Thymus (tissue), 11 donors: ENCODE results near the gene RNF41. TPM values are rescaled to one million over a fixed set of nuclear protein-coding genes. Genes with fewer than 3 reads are reported as not detected.

Source experiments
- DNase-seq, 9 donors: peaks; one replicate each; pipeline ENCODE4 v3.0.0-alpha.2; 2013; ENCODE audit warnings: low spot score in 9 of 9, low read depth in 6 of 9, missing footprints in 1 of 9
- H3K27ac ChIP-seq, 2 donors: one replicate each; pipeline ENCODE4 v1.5.1; 2013; ENCODE audit warnings: control low read depth in 1 of 2, low read depth in 1 of 2, low read length in 1 of 2, mild to moderate bottlenecking in 1 of 2, moderate library complexity in 1 of 2
- H3K27me3 ChIP-seq, 2 donors: one replicate each; pipeline ENCODE4 v1.5.1; 2013; ENCODE audit warnings: low read length in 1 of 2; ENCODE audit not compliant: control insufficient read depth in 2 of 2, insufficient read depth in 1 of 2
- H3K36me3 ChIP-seq, 2 donors: one replicate each; pipeline ENCODE4 v1.5.1; 2013; ENCODE audit warnings: low read length in 1 of 2, mild to moderate bottlenecking in 1 of 2, moderate library complexity in 1 of 2; ENCODE audit not compliant: control insufficient read depth in 2 of 2, insufficient read depth in 2 of 2
- H3K4me1 ChIP-seq, 2 donors: one replicate each; pipeline ENCODE4 v1.5.1; 2013; ENCODE audit warnings: low read length in 2 of 2; ENCODE audit not compliant: control insufficient read depth in 2 of 2, insufficient read depth in 2 of 2
- H3K4me3 ChIP-seq, 2 donors: one replicate each; pipeline ENCODE4 v1.5.1; 2013; ENCODE audit warnings: low read length in 2 of 2, control low read depth in 1 of 2, mild to moderate bottlenecking in 1 of 2
- H3K9me3 ChIP-seq, 2 donors: one replicate each; pipeline ENCODE4 v1.5.1; 2013; ENCODE audit warnings: low read length in 1 of 2, mild to moderate bottlenecking in 1 of 2; ENCODE audit not compliant: control insufficient read depth in 2 of 2, insufficient read depth in 1 of 2
- WGBS: extraction: QIAGEN DNeasy Blood & Tissue Kit; methylation state at CpG from one replicate; pipeline ENCODE4 v1.1.7; 2013; 5-methylcytosine and 5-hydroxymethylcytosine counted together
- polyA plus RNA-seq: library from polyadenylated mRNA; stranded (reverse); fragments of 200-250 nt; gene quantifications from one replicate; pipeline ENCODE4 v1.2.3, GENCODE V29; 2013
- total RNA-seq: library from RNA; stranded (reverse); fragments of 120-200 nt; gene quantifications from one replicate; pipeline ENCODE4 v1.2.4, GENCODE V29; 2013
- donor health status: healthy.

The RNF41 gene
- total and polyA plus RNA-seq, 2 donors: 18.3 to 26.8 TPM

GRCh38 chr12:56154818-56155217, 66.9 kb downstream of the RNF41 start:
- peaks cover 25 to 55% of the 10 kb centered on the region in 2 donors for H3K4me1 ChIP-seq
- no peaks in the 10 kb centered on the region for H3K9me3 ChIP-seq
- no peak overlapping the region for H3K4me3 ChIP-seq
- no peaks in the 10 kb centered on the region for H3K27me3 ChIP-seq
- H3K27ac ChIP-seq: no peak overlapping the region
- no peak for DNase-seq
- peaks cover 7 to 15% of the 10 kb centered on the region in 2 donors for H3K36me3 ChIP-seq
- WGBS: 98% methylated on average over 5 of the region's 5 CpGs

DNA sequence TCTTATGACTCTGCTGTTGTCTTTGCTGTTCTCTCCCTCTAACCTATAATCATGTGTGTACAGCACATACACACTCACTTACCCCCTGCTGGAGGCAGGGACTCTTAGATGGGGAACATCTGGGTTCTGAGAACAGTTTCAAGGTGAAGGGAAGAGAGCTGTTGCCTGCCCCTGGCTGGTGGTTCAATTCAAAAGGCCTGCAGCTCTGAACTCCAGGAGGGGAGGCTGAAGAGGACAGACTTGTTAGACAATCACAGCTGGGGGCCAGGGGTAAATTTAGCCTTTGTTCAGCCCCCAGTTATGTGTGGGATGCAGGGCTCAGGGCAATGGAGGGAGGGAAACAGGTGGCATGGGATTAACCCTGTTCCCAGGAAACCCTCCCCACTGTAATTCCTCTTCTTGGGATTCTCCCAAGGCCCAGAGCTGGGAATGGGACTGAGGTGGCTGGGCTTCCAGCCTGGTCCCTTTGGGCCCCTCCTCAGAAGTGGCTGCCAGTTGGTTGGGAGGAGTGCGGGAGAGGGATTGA, 67.4 kb downstream of the RNF41 start:
- H3K36me3 ChIP-seq: peaks cover 3 to 10% of the 10 kb centered on the region in 2 donors
- peaks cover 20 to 50% of the 10 kb centered on the region in 2 donors for H3K4me1 ChIP-seq
- 100% methylated on average over 1 of the region's 1 CpG for WGBS
- DNase-seq: peak in 3 of 9 donors; percentile 21 to 57 (median 24)
- H3K27me3 ChIP-seq: no peaks in the 10 kb centered on the region
- peak overlapping the region in 1 of 2 donors; percentile 64 for H3K27ac ChIP-seq
- H3K4me3 ChIP-seq: no peak overlapping the region
- H3K9me3 ChIP-seq: no peaks in the 10 kb centered on the region

GRCh38 chr12:56153678-56154065, 68.0 kb downstream of the RNF41 start:
- peaks cover 18 to 45% of the 10 kb centered on the region in 2 donors for H3K4me1 ChIP-seq
- H3K27ac ChIP-seq: peak overlapping the region in 1 of 2 donors; percentile 64
- peaks cover 3 to 10% of the 10 kb centered on the region in 2 donors for H3K36me3 ChIP-seq
- H3K27me3 ChIP-seq: no peaks in the 10 kb centered on the region
- H3K4me3 ChIP-seq: no peak overlapping the region
- DNase-seq: no peak
- no peaks in the 10 kb centered on the region for H3K9me3 ChIP-seq
- 97% methylated on average over 5 of the region's 5 CpGs for WGBS

- H3K36me3 ChIP-seq: peaks cover 3 to 10% of the 10 kb centered on the region in 2 donors
- WGBS: 28% methylated on average over 8 of the region's 8 CpGs
- H3K4me1 ChIP-seq: peaks cover 18 to 45% of the 10 kb centered on the region in 2 donors
- no peaks in the 10 kb centered on the region for H3K9me3 ChIP-seq
- H3K27ac ChIP-seq: peak overlapping the region in 1 of 2 donors; percentile 96
- no peak for DNase-seq
- H3K4me3 ChIP-seq: peak overlapping the region; percentile 68 to 87
- no peaks in the 10 kb centered on the region for H3K27me3 ChIP-seq
Observed at GRCh38 chr12:56152756-56153677, 68.7 kb downstream of the RNF41 start.

Other genes with a start within 250 kb of the RNF41 start
- 39.7 TPM for gene RAB5B, start 247.8 kb downstream of the RNF41 start, total RNA-seq
- gene RAB5B, start 247.8 kb downstream of the RNF41 start, polyA plus RNA-seq: 63.1 TPM
- 9.4 TPM for gene SUOX, start 224.6 kb downstream of the RNF41 start, total RNA-seq
- gene SUOX, start 224.6 kb downstream of the RNF41 start, polyA plus RNA-seq: 11.6 TPM
- gene IKZF4, start 200.9 kb downstream of the RNF41 start, total RNA-seq: 1.7 TPM
- gene IKZF4, start 200.9 kb downstream of the RNF41 start, polyA plus RNA-seq: 2.7 TPM
- gene RPS26, start 180.0 kb downstream of the RNF41 start, total RNA-seq: 386 TPM
- 2,654 TPM for gene RPS26, start 180.0 kb downstream of the RNF41 start, polyA plus RNA-seq
- gene ERBB3, start 141.8 kb downstream of the RNF41 start, total RNA-seq: 1.4 TPM
- gene ERBB3, start 141.8 kb downstream of the RNF41 start, polyA plus RNA-seq: 4.3 TPM
- gene PA2G4, start 117.4 kb downstream of the RNF41 start, total RNA-seq: 170 TPM
- 67.9 TPM for gene PA2G4, start 117.4 kb downstream of the RNF41 start, polyA plus RNA-seq
- 9,819 TPM for gene RPL41, start 105.3 kb downstream of the RNF41 start, total RNA-seq
- gene RPL41, start 105.3 kb downstream of the RNF41 start, polyA plus RNA-seq: 5,569 TPM
- gene ZC3H10, start 103.7 kb downstream of the RNF41 start, total RNA-seq: 4.3 TPM
- gene ZC3H10, start 103.7 kb downstream of the RNF41 start, polyA plus RNA-seq: 3.1 TPM
- gene ESYT1, start 93.7 kb downstream of the RNF41 start, total RNA-seq: 63.4 TPM
- 39.2 TPM for gene ESYT1, start 93.7 kb downstream of the RNF41 start, polyA plus RNA-seq
- gene MYL6B, start 69.3 kb downstream of the RNF41 start, total RNA-seq: 101 TPM
- 60.9 TPM for gene MYL6B, start 69.3 kb downstream of the RNF41 start, polyA plus RNA-seq
- 2,051 TPM for gene MYL6, start 63.6 kb downstream of the RNF41 start, total RNA-seq
- gene MYL6, start 63.6 kb downstream of the RNF41 start, polyA plus RNA-seq: 2,137 TPM
- 20.3 TPM for gene SMARCC2, start 32.4 kb downstream of the RNF41 start, total RNA-seq
- 25.9 TPM for gene SMARCC2, start 32.4 kb downstream of the RNF41 start, polyA plus RNA-seq
- gene NABP2, start 2.4 kb upstream of the RNF41 start, total RNA-seq: 21.6 TPM
- 16.0 TPM for gene NABP2, start 2.4 kb upstream of the RNF41 start, polyA plus RNA-seq
- gene SLC39A5, start 8.1 kb upstream of the RNF41 start, total RNA-seq: 0.24 TPM
- gene SLC39A5, start 8.1 kb upstream of the RNF41 start, polyA plus RNA-seq: 0.30 TPM
- gene ANKRD52, start 36.5 kb upstream of the RNF41 start, total RNA-seq: 2.9 TPM
- gene ANKRD52, start 36.5 kb upstream of the RNF41 start, polyA plus RNA-seq: 7.9 TPM
- 9.4 TPM for gene COQ10A, start 45.0 kb upstream of the RNF41 start, total RNA-seq
- 24.9 TPM for gene COQ10A, start 45.0 kb upstream of the RNF41 start, polyA plus RNA-seq
- gene CS, start 78.4 kb upstream of the RNF41 start, total RNA-seq: 46.3 TPM
- gene CS, start 78.4 kb upstream of the RNF41 start, polyA plus RNA-seq: 53.6 TPM
- gene CNPY2, start 94.1 kb upstream of the RNF41 start, total RNA-seq: 92.4 TPM
- gene CNPY2, start 94.1 kb upstream of the RNF41 start, polyA plus RNA-seq: 83.1 TPM
- 36.3 TPM for gene PAN2, start 112.1 kb upstream of the RNF41 start, total RNA-seq
- gene PAN2, start 112.1 kb upstream of the RNF41 start, polyA plus RNA-seq: 71.4 TPM
- 14.4 TPM for gene IL23A, start 117.0 kb upstream of the RNF41 start, total RNA-seq
- gene IL23A, start 117.0 kb upstream of the RNF41 start, polyA plus RNA-seq: 11.6 TPM
- 73.3 TPM for gene STAT2, start 138.2 kb upstream of the RNF41 start, total RNA-seq
- 102 TPM for gene STAT2, start 138.2 kb upstream of the RNF41 start, polyA plus RNA-seq
- gene APOF, start 140.9 kb upstream of the RNF41 start, total RNA-seq: not detected
- not detected for gene APOF, start 140.9 kb upstream of the RNF41 start, polyA plus RNA-seq
- 15.8 TPM for gene TIMELESS, start 227.5 kb upstream of the RNF41 start, total RNA-seq
- 8.4 TPM for gene TIMELESS, start 227.5 kb upstream of the RNF41 start, polyA plus RNA-seq
- 0.09 TPM for gene MIP, start 232.7 kb upstream of the RNF41 start, total RNA-seq
- 0.02 TPM for gene MIP, start 232.7 kb upstream of the RNF41 start, polyA plus RNA-seq
- gene SPRYD4, start 246.7 kb upstream of the RNF41 start, total RNA-seq: 1.2 TPM
- 1.8 TPM for gene SPRYD4, start 246.7 kb upstream of the RNF41 start, polyA plus RNA-seq